ENCODE measurements around the gene SND1. TPM values are rescaled to one million over a fixed set of nuclear protein-coding genes. Genes with fewer than 3 reads are reported as not detected.

SND1 gene
- total and polyA plus RNA-seq, 2 donors (not counting 3 experiments of a cell fraction or from before 2014, with no cell fraction given): 116 to 249 TPM

- H3K79me2 ChIP-seq (ENCODE audit: control insufficient read depth, insufficient read depth, low read length): peaks cover 53% of the 10 kb centered on the region
- no peak overlapping the region for H2AFZ ChIP-seq (ENCODE audit: low read depth, low read length)
- FAIRE-seq (no peak), DNase-seq (ENCODE audit: low read depth, low spot score) (no peak)
- H3K27me3 ChIP-seq (ENCODE audit: control insufficient read depth in 2 of 2, insufficient read depth in 2 of 2, low read length in 2 of 2): no peaks in the 10 kb centered on the region
- no peak overlapping the region for H3K4me2 ChIP-seq (ENCODE audit: insufficient read depth, low read length)
- no peaks in the 10 kb centered on the region for H4K20me1 ChIP-seq (replicated peaks; ENCODE audit: control insufficient read depth, extremely low read depth, insufficient read depth, low read length)
- H3K4me1 ChIP-seq (ENCODE audit: control insufficient read depth, extremely low read depth, insufficient read depth, low read length): no peaks in the 10 kb centered on the region
- TF ChIP-seq EZH2 (IDR thresholded peaks at IDR 0.05; ENCODE audit: borderline replicate concordance, low read depth, low read length, severe bottlenecking) (no peak), POLR2AphosphoS5 (IDR thresholded peaks at IDR 0.05; ENCODE audit: insufficient read depth, low read depth, low read length) (no peak), POLR2A (IDR thresholded peaks at IDR 0.05; ENCODE audit: low read depth, low read length) (no peak), GATA2 (IDR thresholded peaks at IDR 0.05; ENCODE audit: insufficient read depth, insufficient read length, low read depth, low read length) (no peak)
- intact Hi-C loops (cut with micrococcal nuclease) (no loop called here), dilution Hi-C loops (cut with MboI; ENCODE audit: extremely low pct_ligation_motif_present, low sequenced_read_pairs) (no loop called here)
- H3K9ac ChIP-seq (replicated peaks; ENCODE audit: extremely low read depth, insufficient read depth, low read length): no peak overlapping the region
- H3K9me3 ChIP-seq (replicated peaks; ENCODE audit: control insufficient read depth, insufficient read depth, low read length): no peaks in the 10 kb centered on the region
- ChIA-PET CTCF (interaction anchor here (1.3 kb wide), 1 partner anchor 19 kb away, joined by 3 read pairs; no protein-coding TSS in a partner anchor), POLR2A (no interaction called here)
- H3K36me3 ChIP-seq (ENCODE audit: control insufficient read depth in 2 of 2, extremely low read depth in 1 of 2, insufficient read depth in 2 of 2, low read length in 2 of 2): no peaks in the 10 kb centered on the region
- H3K4me3 ChIP-seq (replicated peaks in 1 of 3; ENCODE audit: insufficient read depth in 1 of 3, low read depth in 1 of 3, low read length in 3 of 3): no peak overlapping the region
- no peaks in the 10 kb centered on the region for H3K9me1 ChIP-seq (replicated peaks; ENCODE audit: control insufficient read depth, extremely low read depth, insufficient read depth, low read length)
- no peak overlapping the region for H3K27ac ChIP-seq (ENCODE audit: insufficient read depth, low read depth, low read length)
- BruUV-seq (replicated peaks): no TSS peak
Measured at GRCh38 chr7:127794136-127794535, 142.1 kb downstream of the SND1 start.

GRCh38 chr7:127794551-127794950, 142.6 kb downstream of the SND1 start:
- Histone ChIP-seq H3K27ac (ENCODE audit: insufficient read depth, low read depth, low read length) (no peak overlapping the region), H3K9me3 (replicated peaks; ENCODE audit: control insufficient read depth, insufficient read depth, low read length) (no peaks in the 10 kb centered on the region), H3K4me3 (replicated peaks in 1 of 3; ENCODE audit: insufficient read depth in 1 of 3, low read depth in 1 of 3, low read length in 3 of 3) (no peak overlapping the region), H3K27me3 (ENCODE audit: control insufficient read depth in 2 of 2, insufficient read depth in 2 of 2, low read length in 2 of 2) (no peaks in the 10 kb centered on the region), H4K20me1 (replicated peaks; ENCODE audit: control insufficient read depth, extremely low read depth, insufficient read depth, low read length) (no peaks in the 10 kb centered on the region), H3K36me3 (ENCODE audit: control insufficient read depth in 2 of 2, extremely low read depth in 1 of 2, insufficient read depth in 2 of 2, low read length in 2 of 2) (no peaks in the 10 kb centered on the region), H3K4me1 (ENCODE audit: control insufficient read depth, extremely low read depth, insufficient read depth, low read length) (no peaks in the 10 kb centered on the region), H3K9ac (replicated peaks; ENCODE audit: extremely low read depth, insufficient read depth, low read length) (no peak overlapping the region), H3K9me1 (replicated peaks; ENCODE audit: control insufficient read depth, extremely low read depth, insufficient read depth, low read length) (no peaks in the 10 kb centered on the region), H3K4me2 (ENCODE audit: insufficient read depth, low read length) (no peak overlapping the region), H2AFZ (ENCODE audit: low read depth, low read length) (no peak overlapping the region), H3K79me2 (ENCODE audit: control insufficient read depth, insufficient read depth, low read length) (peaks cover 51% of the 10 kb centered on the region)
- TF ChIP-seq GATA2 (IDR thresholded peaks at IDR 0.05; ENCODE audit: insufficient read depth, insufficient read length, low read depth, low read length): no peak
- TF ChIP-seq, protein P1, sequence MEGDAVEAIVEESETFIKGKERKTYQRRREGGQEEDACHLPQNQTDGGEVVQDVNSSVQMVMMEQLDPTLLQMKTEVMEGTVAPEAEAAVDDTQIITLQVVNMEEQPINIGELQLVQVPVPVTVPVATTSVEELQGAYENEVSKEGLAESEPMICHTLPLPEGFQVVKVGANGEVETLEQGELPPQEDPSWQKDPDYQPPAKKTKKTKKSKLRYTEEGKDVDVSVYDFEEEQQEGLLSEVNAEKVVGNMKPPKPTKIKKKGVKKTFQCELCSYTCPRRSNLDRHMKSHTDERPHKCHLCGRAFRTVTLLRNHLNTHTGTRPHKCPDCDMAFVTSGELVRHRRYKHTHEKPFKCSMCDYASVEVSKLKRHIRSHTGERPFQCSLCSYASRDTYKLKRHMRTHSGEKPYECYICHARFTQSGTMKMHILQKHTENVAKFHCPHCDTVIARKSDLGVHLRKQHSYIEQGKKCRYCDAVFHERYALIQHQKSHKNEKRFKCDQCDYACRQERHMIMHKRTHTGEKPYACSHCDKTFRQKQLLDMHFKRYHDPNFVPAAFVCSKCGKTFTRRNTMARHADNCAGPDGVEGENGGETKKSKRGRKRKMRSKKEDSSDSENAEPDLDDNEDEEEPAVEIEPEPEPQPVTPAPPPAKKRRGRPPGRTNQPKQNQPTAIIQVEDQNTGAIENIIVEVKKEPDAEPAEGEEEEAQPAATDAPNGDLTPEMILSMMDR (IDR thresholded peaks at IDR 0.05; ENCODE audit: extremely low read depth in 1 of 2, insufficient read depth in 1 of 2, low read depth in 1 of 2, low read length in 2 of 2): no peak
- no peak for TF ChIP-seq POLR2AphosphoS5 (IDR thresholded peaks at IDR 0.05; ENCODE audit: insufficient read depth, low read depth, low read length)
- no peak for TF ChIP-seq MYC (IDR thresholded peaks at IDR 0.05; ENCODE audit: low read depth, low read length)
- TF ChIP-seq JUN (IDR thresholded peaks at IDR 0.05; ENCODE audit: borderline replicate concordance, insufficient read depth, insufficient read length, low read depth): no peak
- no peak for TF ChIP-seq FOS (IDR thresholded peaks at IDR 0.05; ENCODE audit: borderline replicate concordance, insufficient read depth, low read length)
- no peak for TF ChIP-seq POLR2A (IDR thresholded peaks at IDR 0.05; ENCODE audit: low read depth, low read length)
- no peak for TF ChIP-seq EZH2 (IDR thresholded peaks at IDR 0.05; ENCODE audit: borderline replicate concordance, low read depth, low read length, severe bottlenecking)
- TF ChIP-seq, protein P2, sequence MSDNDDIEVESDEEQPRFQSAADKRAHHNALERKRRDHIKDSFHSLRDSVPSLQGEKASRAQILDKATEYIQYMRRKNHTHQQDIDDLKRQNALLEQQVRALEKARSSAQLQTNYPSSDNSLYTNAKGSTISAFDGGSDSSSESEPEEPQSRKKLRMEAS (IDR thresholded peaks at IDR 0.05; ENCODE audit: insufficient read depth, insufficient read length): no peak
- CTCF ChIA-PET: interaction anchor here (1.0 to 1.3 kb wide), 4 partner anchors 9 to 341 kb away, joined by 3 to 6 read pairs (median 4); no protein-coding TSS in a partner anchor
- dilution Hi-C loops (cut with MboI; ENCODE audit: extremely low pct_ligation_motif_present, low sequenced_read_pairs) (no loop called here), intact Hi-C loops (cut with micrococcal nuclease) (no loop called here)
- DNase-seq (ENCODE audit: low read depth, low spot score): no peak
- no TSS peak for BruUV-seq (replicated peaks)
- POLR2A ChIA-PET: no interaction called here
- FAIRE-seq: no peak

Measured in endothelial cell of umbilical vein (primary cell).